GM23338 (cell line): ENCODE data around the gene AQP5. TPM values are rescaled to one million over a fixed set of nuclear protein-coding genes. Genes with fewer than 3 reads are reported as not detected.

Experiments used
- ATAC-seq: fragments of 200-7000 bp; cut with Tn5 transposase; 3 replicates; pipeline ENCODE4 v1.9.1; 2020
- DNase-seq: peaks from one replicate; pipeline ENCODE4 v3.0.0-alpha.2; 2015; ENCODE audit warnings: low spot score
- H2AFZ ChIP-seq: fragments of 200-600 bp; sonication (generic); 2 replicates; pipeline ENCODE4 v1.8.0; 2016; ENCODE audit warnings: antibody characterized with exemption, mild to moderate bottlenecking, moderate library complexity
- H3F3A ChIP-seq: fragments of 200-600 bp; sonication (generic); replicated peaks from 2 replicates; pipeline ENCODE4 v1.8.0; 2017; ENCODE audit warnings: antibody characterized with exemption, mixed run types, low read depth
- H3K27ac ChIP-seq: fragments of 200-600 bp; sonication (generic); 2 replicates; pipeline ENCODE4 v1.6.1; 2016; ENCODE audit warnings: low read depth
- H3K27me3 ChIP-seq: fragments of 200-600 bp; sonication (generic); 2 replicates; pipeline ENCODE4 v1.8.0; 2016; ENCODE audit warnings: mild to moderate bottlenecking, mixed run types, moderate library complexity; ENCODE audit not compliant: insufficient read depth
- H3K36me3 ChIP-seq: fragments of 200-600 bp; sonication (generic); 2 replicates; pipeline ENCODE4 v1.8.0; 2016; ENCODE audit warnings: mild to moderate bottlenecking; ENCODE audit not compliant: insufficient read depth
- H3K4me1 ChIP-seq: fragments of 200-600 bp; sonication (generic); 2 replicates; pipeline ENCODE4 v1.8.0; 2016; ENCODE audit warnings: mild to moderate bottlenecking, moderate library complexity; ENCODE audit not compliant: insufficient read depth
- H3K4me2 ChIP-seq: fragments of 200-600 bp; sonication (generic); 2 replicates; pipeline ENCODE4 v1.7.1; 2017; ENCODE audit warnings: mixed run types
- H3K4me3 ChIP-seq: fragments of 200-600 bp; sonication (generic); 2 replicates; pipeline ENCODE4 v1.6.1; 2016; ENCODE audit warnings: mixed run types
- H3K79me2 ChIP-seq: fragments of 200-600 bp; sonication (generic); replicated peaks from 2 replicates; pipeline ENCODE4 v1.8.0; 2017; ENCODE audit warnings: mild to moderate bottlenecking; ENCODE audit not compliant: insufficient read depth
- H3K9me2 ChIP-seq: fragments of 200-600 bp; sonication (generic); 2 replicates; pipeline ENCODE4 v1.8.0; 2017; ENCODE audit not compliant: insufficient read depth
- H4K20me1 ChIP-seq: fragments of 200-600 bp; sonication (generic); replicated peaks from 2 replicates; pipeline ENCODE4 v1.8.0; 2017; ENCODE audit warnings: mild to moderate bottlenecking; ENCODE audit not compliant: insufficient read depth
- H3K27ac Mint-ChIP-seq: 2 replicates; pipeline ENCODE4 v1.8.0; 2020; ENCODE audit warnings: inconsistent platforms, mild to moderate bottlenecking, moderate library complexity, mixed read lengths
- H3K27me3 Mint-ChIP-seq: 3 replicates; pipeline ENCODE4 v1.8.0; 2022; ENCODE audit warnings: low read depth, mild to moderate bottlenecking, moderate library complexity, mixed read lengths, inconsistent platforms; ENCODE audit not compliant: insufficient read depth, poor library complexity
- H3K36me3 Mint-ChIP-seq: 3 replicates; pipeline ENCODE4 v1.8.0; 2021; ENCODE audit warnings: low read depth, mild to moderate bottlenecking, inconsistent platforms, moderate library complexity, mixed read lengths
- H3K4me1 Mint-ChIP-seq: 3 replicates; pipeline ENCODE4 v1.8.0; 2020; ENCODE audit warnings: mild to moderate bottlenecking, inconsistent platforms, mixed read lengths
- H3K4me3 Mint-ChIP-seq: 3 replicates; pipeline ENCODE4 v1.8.0; 2021; ENCODE audit warnings: moderate library complexity, mild to moderate bottlenecking, inconsistent platforms, mixed read lengths
- H3K9me3 Mint-ChIP-seq: 3 replicates; pipeline ENCODE4 v1.8.0; 2020; ENCODE audit warnings: moderate library complexity, mild to moderate bottlenecking, inconsistent platforms, mixed read lengths
- CREB1 ChIP-seq: fragments of 250-450 bp; sonication (Bioruptor Pico); IDR thresholded peaks from 2 replicates; pipeline ENCODE4 v1.5.0; 2020; ENCODE audit warnings: low read depth, mild to moderate bottlenecking, moderate library complexity
- CTCF ChIP-seq, 2 experiments: fragments of 200-600 bp in 1 of 2; sonication (generic) in 1 of 2; conservative IDR thresholded peaks; 2 replicates each; pipeline versions ENCODE4 v1.5.1 to v1.6.1; 2016 to 2017; ENCODE audit warnings: antibody characterized with exemption in 2 of 2, low read depth in 2 of 2, mild to moderate bottlenecking in 2 of 2, moderate library complexity in 1 of 2
- EZH2 ChIP-seq: fragments of 200-600 bp; sonication (generic); IDR thresholded peaks from one replicate; pipeline ENCODE4 v1.8.0; 2017; ENCODE audit warnings: antibody characterized with exemption, mild to moderate bottlenecking, low read depth; ENCODE audit not compliant: unreplicated experiment
- EZH2phosphoT487 ChIP-seq: fragments of 200-600 bp; sonication (generic); IDR thresholded peaks from one replicate; pipeline ENCODE4 v1.8.1; 2018; ENCODE audit warnings: antibody characterized with exemption; ENCODE audit not compliant: unreplicated experiment
- JUNB ChIP-seq: IDR thresholded peaks from one replicate; pipeline ENCODE4 v1.6.1; 2016; ENCODE audit warnings: antibody characterized with exemption; ENCODE audit not compliant: unreplicated experiment
- NANOG ChIP-seq: IDR thresholded peaks from 2 replicates; pipeline ENCODE4 v1.6.1; 2016; ENCODE audit warnings: antibody characterized with exemption, borderline replicate concordance
- POLR2AphosphoS5 ChIP-seq: IDR thresholded peaks from 2 replicates; pipeline ENCODE4 v1.6.1; 2016; ENCODE audit warnings: antibody characterized with exemption, low read depth
- STAT1 ChIP-seq: IDR thresholded peaks from one replicate; pipeline ENCODE4 v1.6.1; 2016; ENCODE audit warnings: antibody characterized with exemption; ENCODE audit not compliant: unreplicated experiment
- ZNF114 ChIP-seq: fragments of 250-450 bp; sonication (Bioruptor Pico); IDR thresholded peaks from 2 replicates; pipeline ENCODE4 v1.5.0; 2020; ENCODE audit warnings: mild to moderate bottlenecking, moderate library complexity
- ZNF331 ChIP-seq: fragments of 250-450 bp; sonication (Bioruptor Pico); IDR thresholded peaks from 2 replicates; pipeline ENCODE4 v1.5.0; 2020; ENCODE audit warnings: low read depth, mild to moderate bottlenecking, moderate library complexity
- ZNF462 ChIP-seq: fragments of 250-450 bp; sonication (Bioruptor Pico); IDR thresholded peaks from 2 replicates; pipeline ENCODE4 v1.5.0; 2020; ENCODE audit warnings: mild to moderate bottlenecking, moderate library complexity
- polyA plus RNA-seq: library from polyadenylated mRNA; unstranded; fragments of >200 nt; fragmentation: Nextera tagmentation; extraction: Ambion mirVana; gene quantifications from 2 replicates; pipeline ENCODE4 v1.2.1, GENCODE V29; 2016
- total RNA-seq: library from RNA; depleted of rRNA; stranded (reverse); fragments of >200 nt; shearing (Covaris generic); gene quantifications from 2 replicates; pipeline ENCODE4 v1.2.3, GENCODE V29; 2014
- TF ChIP-seq, protein P1 (sequence below): IDR thresholded peaks from 2 replicates; pipeline ENCODE4 v1.6.1; 2016; ENCODE audit warnings: antibody characterized with exemption
- TF ChIP-seq, protein P2 (sequence below): IDR thresholded peaks from one replicate; pipeline ENCODE4 v1.6.1; 2018; ENCODE audit warnings: antibody characterized with exemption; ENCODE audit not compliant: unreplicated experiment

The AQP5 gene
- total and polyA plus RNA-seq, 2 experiments from 2014 or later, result 1.3 to 2.2 TPM

GRCh38 chr12:49932533-49933130 is 29.0 kb upstream of the AQP5 start:
- no peak for ATAC-seq
- H3K9me3 Mint-ChIP-seq, result no peaks in the 10 kb centered on the region
- H3K36me3 Mint-ChIP-seq, result no peaks in the 10 kb centered on the region
- DNase-seq, result no peak
- Histone ChIP-seq H3K79me2 (no peaks in the 10 kb centered on the region), H3K4me2 (no peak overlapping the region), H3K4me1 (0 out of 2 replicates have a peak, but pooled peaks cover 3% of the 10 kb centered on the region), H3K36me3 (no peaks in the 10 kb centered on the region), H3F3A (no peaks in the 10 kb centered on the region), H3K27me3 (no peaks in the 10 kb centered on the region), H3K27ac (no peak overlapping the region), H4K20me1 (no peaks in the 10 kb centered on the region), H3K4me3 (no peak overlapping the region), H3K9me2 (0 out of 2 replicates have a peak, but pooled peaks cover 3% of the 10 kb centered on the region), H2AFZ (peak overlapping the region; percentile 56; the same call in 1 of the 2 replicates)
- peaks cover 4% of the 10 kb centered on the region; the same call in 2 of the 3 replicates for H3K4me1 Mint-ChIP-seq
- no peaks in the 10 kb centered on the region for H3K27me3 Mint-ChIP-seq
- H3K27ac Mint-ChIP-seq, result no peak overlapping the region
- H3K4me3 Mint-ChIP-seq, result no peak overlapping the region
- TF ChIP-seq EZH2phosphoT487 (no peak), JUNB (no peak), ZNF114 (no peak), ZNF462 (no peak), STAT1 (no peak), CREB1 (no peak), CTCF (conservative IDR thresholded peaks at IDR 0.05; ENCODE audit: low read depth in 2 of 2) (no peak), POLR2AphosphoS5 (no peak), EZH2 (no peak), NANOG (no peak), ZNF331 (CRISPR knock-in tag) (no peak)
- TF ChIP-seq, protein P1, sequence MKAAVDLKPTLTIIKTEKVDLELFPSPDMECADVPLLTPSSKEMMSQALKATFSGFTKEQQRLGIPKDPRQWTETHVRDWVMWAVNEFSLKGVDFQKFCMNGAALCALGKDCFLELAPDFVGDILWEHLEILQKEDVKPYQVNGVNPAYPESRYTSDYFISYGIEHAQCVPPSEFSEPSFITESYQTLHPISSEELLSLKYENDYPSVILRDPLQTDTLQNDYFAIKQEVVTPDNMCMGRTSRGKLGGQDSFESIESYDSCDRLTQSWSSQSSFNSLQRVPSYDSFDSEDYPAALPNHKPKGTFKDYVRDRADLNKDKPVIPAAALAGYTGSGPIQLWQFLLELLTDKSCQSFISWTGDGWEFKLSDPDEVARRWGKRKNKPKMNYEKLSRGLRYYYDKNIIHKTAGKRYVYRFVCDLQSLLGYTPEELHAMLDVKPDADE, result no peak
- TF ChIP-seq, protein P2, sequence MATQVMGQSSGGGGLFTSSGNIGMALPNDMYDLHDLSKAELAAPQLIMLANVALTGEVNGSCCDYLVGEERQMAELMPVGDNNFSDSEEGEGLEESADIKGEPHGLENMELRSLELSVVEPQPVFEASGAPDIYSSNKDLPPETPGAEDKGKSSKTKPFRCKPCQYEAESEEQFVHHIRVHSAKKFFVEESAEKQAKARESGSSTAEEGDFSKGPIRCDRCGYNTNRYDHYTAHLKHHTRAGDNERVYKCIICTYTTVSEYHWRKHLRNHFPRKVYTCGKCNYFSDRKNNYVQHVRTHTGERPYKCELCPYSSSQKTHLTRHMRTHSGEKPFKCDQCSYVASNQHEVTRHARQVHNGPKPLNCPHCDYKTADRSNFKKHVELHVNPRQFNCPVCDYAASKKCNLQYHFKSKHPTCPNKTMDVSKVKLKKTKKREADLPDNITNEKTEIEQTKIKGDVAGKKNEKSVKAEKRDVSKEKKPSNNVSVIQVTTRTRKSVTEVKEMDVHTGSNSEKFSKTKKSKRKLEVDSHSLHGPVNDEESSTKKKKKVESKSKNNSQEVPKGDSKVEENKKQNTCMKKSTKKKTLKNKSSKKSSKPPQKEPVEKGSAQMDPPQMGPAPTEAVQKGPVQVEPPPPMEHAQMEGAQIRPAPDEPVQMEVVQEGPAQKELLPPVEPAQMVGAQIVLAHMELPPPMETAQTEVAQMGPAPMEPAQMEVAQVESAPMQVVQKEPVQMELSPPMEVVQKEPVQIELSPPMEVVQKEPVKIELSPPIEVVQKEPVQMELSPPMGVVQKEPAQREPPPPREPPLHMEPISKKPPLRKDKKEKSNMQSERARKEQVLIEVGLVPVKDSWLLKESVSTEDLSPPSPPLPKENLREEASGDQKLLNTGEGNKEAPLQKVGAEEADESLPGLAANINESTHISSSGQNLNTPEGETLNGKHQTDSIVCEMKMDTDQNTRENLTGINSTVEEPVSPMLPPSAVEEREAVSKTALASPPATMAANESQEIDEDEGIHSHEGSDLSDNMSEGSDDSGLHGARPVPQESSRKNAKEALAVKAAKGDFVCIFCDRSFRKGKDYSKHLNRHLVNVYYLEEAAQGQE, result no peak
